Right lobe of liver (tissue), 6 donors: ENCODE measurements around the gene CDH7. TPM values are rescaled to one million over a fixed set of nuclear protein-coding genes. Genes with fewer than 3 reads are reported as not detected.

Source experiments
- ATAC-seq, 4 donors: fragments of 200-7000 bp; cut with Tn5 transposase; one replicate each; pipeline ENCODE4 v1.9.1; 2020; ENCODE audit warnings: mild to moderate bottlenecking in 4 of 4, moderate library complexity in 4 of 4
- DNase-seq, 3 donors: peaks; one replicate each; pipeline ENCODE4 v3.0.0-alpha.2; 2020
- H3K27ac ChIP-seq, 3 donors: fragments of 200-600 bp; one replicate each; pipeline ENCODE4 v1.8.0; 2022
- H3K27me3 ChIP-seq, 2 donors: fragments of 200-600 bp; one replicate each; pipeline ENCODE4 v1.8.0; 2022
- H3K36me3 ChIP-seq, 4 donors: fragments of 200-600 bp; sonication (generic) in 1 of 4; one replicate each; pipeline versions ENCODE4 v1.5.1 to v1.8.0; 2017 to 2022; ENCODE audit warnings: control low read depth in 1 of 4
- H3K4me1 ChIP-seq, 4 donors: fragments of 200-600 bp; sonication (generic) in 1 of 4; one replicate each; pipeline versions ENCODE4 v1.5.1 to v1.8.0; 2017 to 2022; ENCODE audit warnings: control low read depth in 1 of 4
- H3K4me3 ChIP-seq, 3 donors: fragments of 200-600 bp; one replicate each; pipeline ENCODE4 v1.8.0; 2022
- H3K9me3 ChIP-seq, 4 donors: fragments of 200-600 bp; sonication (generic) in 1 of 4; one replicate each; pipeline versions ENCODE4 v1.5.1 to v1.8.0; 2017 to 2022; ENCODE audit warnings: control low read depth in 1 of 4
- POLR2A ChIP-seq: fragments of 450-650 bp; IDR thresholded peaks from one replicate; pipeline ENCODE4 v1.6.1; 2017; ENCODE audit warnings: antibody characterized with exemption, mild to moderate bottlenecking
- WGBS: methylation state at CpG from one replicate; pipeline ENCODE4 v1.1.6; 2018; ENCODE audit warnings: low coverage, low lambda C conversion rate; ENCODE audit not compliant: insufficient coverage; ENCODE audit errors: missing lambda C conversion rate; 5-methylcytosine and 5-hydroxymethylcytosine counted together
- intact Hi-C, 2 donors: fragments of 100-400 bp; cut with DNase I; formaldehyde crosslinking; loops; one replicate each; pipeline versions ENCODE4 v1.11.2 to v1.14.1; 2022
- total RNA-seq, 6 experiments: library from RNA; depleted of rRNA in 2 of 6; stranded (reverse); fragments of >200 nt in 2 of 6; fragmentation: NEBNext Ultra II Directional in 3 of 6; extraction: Animal tissue kit (Norgen Biotek cat#: 25700) in 3 of 6; gene quantifications; one replicate each; pipeline versions ENCODE4 v1.1.0 to v1.2.4, GENCODE V29; 2016 to 2023
- TF ChIP-seq, protein P1 (sequence below), 4 donors: fragments of 200-600 bp in 3 of 4; fragments of 450-650 bp in 1 of 4; IDR thresholded peaks; one replicate each; pipeline versions ENCODE4 v1.5.1 to v1.8.0; 2016 to 2022; ENCODE audit warnings: antibody characterized with exemption in 4 of 4, mild to moderate bottlenecking in 2 of 4
- donor health status: DM: no; HTN: yes; CAD: no.
- donor health status: DM: no; HTN: no; CAD: no.
- donor health status: DM: no; HTN: no; CAD: no.
- donor health status: DM: no; HTN: yes; CAD: no.
- donor health status: DM: no; HTN: yes; CAD: no.

Gene CDH7
- total RNA-seq, 6 experiments from 2014 or later = not detected

GRCh38 chr18:65852273-65852672, 101.5 kb downstream of the CDH7 start:
- DNase-seq (no peak), ATAC-seq (no peak)
- H3K4me3 ChIP-seq = no peak overlapping the region
- intact Hi-C loops = no loop called here
- H3K36me3 ChIP-seq = no peaks in the 10 kb centered on the region
- no peaks in the 10 kb centered on the region for H3K27me3 ChIP-seq
- no peaks in the 10 kb centered on the region for H3K9me3 ChIP-seq
- H3K4me1 ChIP-seq = no peaks in the 10 kb centered on the region
- WGBS = 41% methylated on average over 3 of the region's 3 CpGs
- TF ChIP-seq, protein P1, sequence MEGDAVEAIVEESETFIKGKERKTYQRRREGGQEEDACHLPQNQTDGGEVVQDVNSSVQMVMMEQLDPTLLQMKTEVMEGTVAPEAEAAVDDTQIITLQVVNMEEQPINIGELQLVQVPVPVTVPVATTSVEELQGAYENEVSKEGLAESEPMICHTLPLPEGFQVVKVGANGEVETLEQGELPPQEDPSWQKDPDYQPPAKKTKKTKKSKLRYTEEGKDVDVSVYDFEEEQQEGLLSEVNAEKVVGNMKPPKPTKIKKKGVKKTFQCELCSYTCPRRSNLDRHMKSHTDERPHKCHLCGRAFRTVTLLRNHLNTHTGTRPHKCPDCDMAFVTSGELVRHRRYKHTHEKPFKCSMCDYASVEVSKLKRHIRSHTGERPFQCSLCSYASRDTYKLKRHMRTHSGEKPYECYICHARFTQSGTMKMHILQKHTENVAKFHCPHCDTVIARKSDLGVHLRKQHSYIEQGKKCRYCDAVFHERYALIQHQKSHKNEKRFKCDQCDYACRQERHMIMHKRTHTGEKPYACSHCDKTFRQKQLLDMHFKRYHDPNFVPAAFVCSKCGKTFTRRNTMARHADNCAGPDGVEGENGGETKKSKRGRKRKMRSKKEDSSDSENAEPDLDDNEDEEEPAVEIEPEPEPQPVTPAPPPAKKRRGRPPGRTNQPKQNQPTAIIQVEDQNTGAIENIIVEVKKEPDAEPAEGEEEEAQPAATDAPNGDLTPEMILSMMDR (IDR thresholded peaks at IDR 0.05) = no peak
- no peak for TF ChIP-seq POLR2A
- no peak overlapping the region for H3K27ac ChIP-seq

DNA sequence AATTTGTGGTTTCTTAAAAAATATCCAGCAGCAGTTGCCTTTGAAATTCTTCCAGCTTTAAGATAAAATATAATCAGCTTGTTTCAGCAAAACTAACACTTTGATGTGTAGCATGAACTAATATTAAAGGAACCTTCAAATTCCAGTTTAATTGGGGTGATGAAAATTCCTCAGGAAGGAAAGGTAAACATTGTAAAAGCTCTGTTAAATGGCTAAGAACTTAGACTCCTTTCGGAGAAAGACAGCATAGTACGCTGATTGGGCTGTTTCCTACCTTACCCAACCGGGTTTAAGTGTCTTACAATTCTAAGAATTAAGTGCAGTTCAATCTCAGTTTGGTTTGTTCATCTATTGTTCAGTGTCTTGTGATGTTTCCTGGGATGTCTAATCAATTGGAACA, 108.3 kb downstream of the CDH7 start:
- no peak overlapping the region for H3K27ac ChIP-seq
- no peaks in the 10 kb centered on the region for H3K4me1 ChIP-seq
- ATAC-seq = no peak
- no peak for TF ChIP-seq POLR2A
- TF ChIP-seq, protein P1 (IDR thresholded peaks at IDR 0.05) = no peak
- WGBS = 26% methylated on average over 3 of the region's 3 CpGs
- DNase-seq = no peak
- intact Hi-C loops = no loop called here
- no peaks in the 10 kb centered on the region for H3K36me3 ChIP-seq
- no peaks in the 10 kb centered on the region for H3K27me3 ChIP-seq
- no peaks in the 10 kb centered on the region for H3K9me3 ChIP-seq
- no peak overlapping the region for H3K4me3 ChIP-seq

DNA sequence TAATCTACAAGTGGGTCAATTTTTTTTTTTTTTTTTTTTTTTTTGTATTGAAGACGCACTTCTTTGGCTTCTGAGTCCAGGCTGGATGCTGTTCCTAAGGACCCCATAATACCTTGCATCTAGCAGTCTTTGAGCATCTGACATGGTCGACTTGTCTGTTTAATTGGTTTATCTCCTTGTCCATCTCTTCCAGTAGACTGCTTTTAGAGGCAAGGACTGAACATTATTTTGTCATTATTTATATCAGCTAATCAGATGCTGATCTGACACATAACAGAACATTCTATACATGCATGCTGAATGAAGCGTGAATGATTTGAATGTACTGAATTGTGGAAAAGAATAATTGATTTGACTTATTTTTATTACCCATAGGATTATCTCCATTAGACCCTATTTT, 118.7 kb downstream of the CDH7 start:
- DNase-seq (no peak), ATAC-seq (no peak)
- no peaks in the 10 kb centered on the region for H3K4me1 ChIP-seq
- 0% methylated on average over 2 of the region's 3 CpGs for WGBS
- H3K4me3 ChIP-seq = no peak overlapping the region
- no peaks in the 10 kb centered on the region for H3K9me3 ChIP-seq
- TF ChIP-seq, protein P1 (IDR thresholded peaks at IDR 0.05) = no peak
- intact Hi-C loops = no loop called here
- no peaks in the 10 kb centered on the region for H3K27me3 ChIP-seq
- no peaks in the 10 kb centered on the region for H3K36me3 ChIP-seq
- no peak overlapping the region for H3K27ac ChIP-seq

DNA sequence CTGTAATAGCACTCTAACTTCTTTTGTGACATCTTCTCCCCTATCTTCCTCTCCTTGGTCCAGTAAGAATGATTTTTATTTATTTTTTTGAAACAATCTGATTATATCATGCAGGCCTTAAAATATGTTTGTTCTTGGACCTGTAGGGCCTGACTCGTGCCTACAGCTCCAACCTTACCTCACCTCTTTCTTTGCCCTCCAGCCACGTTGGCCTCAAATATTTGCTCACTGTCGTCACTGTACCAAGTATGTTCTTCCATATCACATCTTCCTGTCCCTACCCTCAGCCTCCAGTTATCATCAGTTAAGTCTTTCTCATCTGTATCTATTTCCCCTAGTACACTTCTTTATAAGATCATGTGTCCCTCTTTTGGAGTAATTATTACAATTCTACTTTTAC, 125.5 kb downstream of the CDH7 start:
- intact Hi-C loops = no loop called here
- TF ChIP-seq, protein P1 (IDR thresholded peaks at IDR 0.05) = no peak
- no peak for TF ChIP-seq POLR2A

DNA sequence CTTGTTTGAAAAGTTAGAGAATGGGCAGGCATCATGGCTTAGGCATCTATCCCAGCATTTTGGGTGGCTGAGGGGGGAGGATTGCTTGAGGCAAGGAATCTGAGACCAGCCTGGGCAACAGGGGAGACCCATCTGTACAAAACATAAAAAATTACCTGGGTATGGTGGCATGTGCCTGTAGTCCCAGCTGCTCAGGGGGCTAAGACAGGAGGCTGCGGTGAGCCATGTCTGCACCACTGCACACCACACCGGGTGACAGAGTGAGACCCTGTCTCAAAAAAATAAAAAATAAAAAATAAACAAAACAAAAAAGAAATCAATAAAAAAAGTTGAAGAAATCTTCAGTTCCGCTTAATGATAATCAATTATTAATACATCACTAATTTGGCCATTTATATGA, 146.5 kb downstream of the CDH7 start:
- no peak overlapping the region for H3K4me3 ChIP-seq
- WGBS = 73% methylated on average over 3 of the region's 3 CpGs
- ATAC-seq (no peak), DNase-seq (no peak)
- H3K27me3 ChIP-seq = no peaks in the 10 kb centered on the region
- no peaks in the 10 kb centered on the region for H3K36me3 ChIP-seq
- TF ChIP-seq POLR2A = no peak
- TF ChIP-seq, protein P1 (IDR thresholded peaks at IDR 0.05) = no peak
- no peaks in the 10 kb centered on the region for H3K4me1 ChIP-seq
- H3K9me3 ChIP-seq = no peaks in the 10 kb centered on the region
- intact Hi-C loops = no loop called here
- H3K27ac ChIP-seq = no peak overlapping the region

More for the DNA sequence above, 125.5 kb downstream of the CDH7 start:
- Histone ChIP-seq H3K27me3 (no peaks in the 10 kb centered on the region), H3K27ac (no peak overlapping the region), H3K4me1 (no peaks in the 10 kb centered on the region), H3K9me3 (no peaks in the 10 kb centered on the region), H3K4me3 (no peak overlapping the region), H3K36me3 (no peaks in the 10 kb centered on the region)
- WGBS = 17% methylated on average over 3 of the region's 3 CpGs
- ATAC-seq = no peak
- DNase-seq = no peak
